HG02943 (cell line): ENCODE results near the gene KAZALD1.

Source experiments
- ATAC-seq: cut with Tn5 transposase; IDR thresholded peaks from one replicate; pipeline ENCODE4 v1.9.1; 2021; ENCODE audit warnings: mild to moderate bottlenecking, low read depth, moderate library complexity; ENCODE audit not compliant: unreplicated experiment

Gene KAZALD1

GRCh38 chr10:101061624-101062231 is at the start of gene KAZALD1:
Gene KAZALD1 (plus strand): TSS chr10:101061989. CDS start chr10:101062593, 604 bp downstream.
- no peak for ATAC-seq

GRCh38 chr10:101012525-101013364 is 49.0 kb upstream of the KAZALD1 start:
- peak; percentile 80 for ATAC-seq

GRCh38 chr10:101013365-101013825 is 48.4 kb upstream of the KAZALD1 start:
- no peak for ATAC-seq

- no peak for ATAC-seq
Observed at GRCh38 chr10:101014230-101014884, 47.4 kb upstream of the KAZALD1 start.

DNA sequence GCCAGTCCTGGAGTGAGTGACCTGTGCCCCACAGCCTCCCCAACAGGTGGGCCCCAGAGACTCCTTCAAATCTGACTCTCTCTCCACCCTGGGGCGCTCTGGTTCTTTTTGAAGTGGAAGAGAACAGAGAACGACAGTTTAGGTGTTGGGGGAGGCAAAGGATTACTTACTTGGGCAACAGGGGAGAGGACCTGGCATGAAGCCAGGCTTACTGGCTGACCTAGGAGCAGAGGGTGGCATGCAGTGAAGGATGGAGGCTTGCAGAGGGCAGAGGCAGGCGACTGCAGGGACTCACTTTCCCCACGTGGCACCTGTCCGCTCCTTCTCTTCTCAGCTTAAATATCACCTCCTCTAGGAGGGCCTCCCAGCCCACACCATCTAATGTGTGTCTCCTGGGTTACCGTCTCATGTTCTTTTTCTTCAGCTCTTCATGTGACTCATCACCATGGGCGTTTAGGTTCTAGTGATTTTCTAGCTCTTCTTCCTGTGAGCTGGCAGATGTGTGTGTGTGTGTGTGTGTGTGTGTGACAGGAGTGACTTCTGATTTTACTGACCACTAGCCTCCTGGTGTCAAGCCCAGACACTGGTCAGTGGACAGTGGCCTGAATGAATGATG is 46.7 kb upstream of the KAZALD1 start:
- ATAC-seq: no peak

GRCh38 chr10:101015582-101015973 is 46.2 kb upstream of the KAZALD1 start:
- no peak for ATAC-seq

- ATAC-seq: no peak
Observed at GRCh38 chr10:101016814-101017213, 45.0 kb upstream of the KAZALD1 start.

DNA sequence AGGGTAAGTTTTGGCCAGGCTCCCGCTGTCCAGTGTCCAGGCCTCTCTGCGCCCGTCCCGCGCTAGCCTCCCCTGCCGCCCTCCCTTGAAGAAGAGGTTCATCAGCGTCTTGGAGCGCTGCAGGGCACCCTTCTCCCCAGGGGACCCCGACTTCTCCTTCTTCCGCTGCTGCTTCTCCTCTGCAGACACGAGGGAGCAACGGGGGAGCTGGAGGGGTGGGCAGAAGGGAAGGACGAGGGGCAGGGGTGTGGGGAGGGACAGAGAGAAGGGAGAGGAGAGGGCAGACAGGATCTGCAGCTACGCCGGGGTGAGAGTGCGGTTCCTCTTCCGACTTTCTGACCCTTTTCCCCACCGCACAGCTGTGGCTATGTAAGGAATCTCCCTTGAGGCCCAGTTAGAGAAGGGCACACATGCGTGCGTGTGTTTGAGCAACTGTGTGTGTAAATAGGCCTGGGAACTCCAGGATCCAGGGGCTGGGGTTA is 43.6 kb upstream of the KAZALD1 start:
- ATAC-seq: no peak

DNA sequence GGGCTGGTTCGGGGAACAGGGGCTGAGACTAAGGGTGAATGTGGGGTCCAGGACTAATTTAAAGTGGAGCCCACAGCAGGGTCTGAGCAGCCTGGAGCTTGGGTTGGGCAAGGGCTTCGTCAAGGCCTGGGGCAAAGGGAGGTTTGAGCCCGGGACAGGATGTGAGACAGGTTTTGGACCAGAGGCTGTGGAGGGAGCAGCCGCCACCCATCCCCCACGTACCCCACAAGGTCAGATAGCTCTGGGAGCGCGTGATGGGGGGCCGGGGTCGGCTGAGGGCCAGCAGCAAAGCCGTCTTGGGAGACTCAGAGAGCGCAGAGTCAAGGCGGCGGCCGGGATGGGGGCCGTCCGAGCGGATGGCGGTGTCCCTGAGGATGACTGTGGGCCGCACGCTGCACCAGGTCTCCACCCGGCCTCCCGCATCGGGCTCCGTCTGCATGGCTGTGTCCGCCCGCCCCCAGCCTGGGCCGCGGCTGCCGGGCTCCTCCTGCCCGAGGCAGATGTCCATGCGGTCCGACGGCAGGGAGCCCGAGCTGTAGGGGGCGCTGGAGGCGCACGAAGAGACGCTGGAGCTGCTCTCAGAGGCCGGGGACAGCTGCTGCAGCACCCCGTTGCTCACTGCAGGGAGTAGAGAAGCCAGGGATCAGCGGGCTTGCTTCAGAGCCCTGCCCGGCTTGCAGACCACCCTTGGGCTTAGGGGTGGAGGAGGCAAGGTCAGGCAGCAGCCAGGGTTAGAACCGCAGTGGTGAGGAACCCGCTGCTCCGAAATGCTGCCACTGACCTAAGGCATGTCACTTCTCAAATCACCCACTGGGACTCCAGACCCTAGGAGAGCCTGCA is 43.0 kb upstream of the KAZALD1 start:
- ATAC-seq: no peak

DNA sequence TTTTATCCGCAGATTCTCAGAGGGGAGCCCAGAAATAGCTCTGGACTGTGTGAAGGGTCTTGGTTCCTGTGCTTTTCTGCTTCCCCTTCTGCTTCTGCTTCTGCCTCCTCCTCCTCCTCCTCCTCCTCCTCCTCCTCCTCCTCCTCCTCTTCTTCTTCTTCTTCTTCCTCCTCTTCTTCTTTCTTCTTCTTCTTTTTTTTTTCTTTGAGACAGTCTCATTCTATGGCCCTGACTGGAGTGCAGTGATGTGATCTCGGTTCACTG is 42.4 kb upstream of the KAZALD1 start:
- no peak for ATAC-seq

DNA sequence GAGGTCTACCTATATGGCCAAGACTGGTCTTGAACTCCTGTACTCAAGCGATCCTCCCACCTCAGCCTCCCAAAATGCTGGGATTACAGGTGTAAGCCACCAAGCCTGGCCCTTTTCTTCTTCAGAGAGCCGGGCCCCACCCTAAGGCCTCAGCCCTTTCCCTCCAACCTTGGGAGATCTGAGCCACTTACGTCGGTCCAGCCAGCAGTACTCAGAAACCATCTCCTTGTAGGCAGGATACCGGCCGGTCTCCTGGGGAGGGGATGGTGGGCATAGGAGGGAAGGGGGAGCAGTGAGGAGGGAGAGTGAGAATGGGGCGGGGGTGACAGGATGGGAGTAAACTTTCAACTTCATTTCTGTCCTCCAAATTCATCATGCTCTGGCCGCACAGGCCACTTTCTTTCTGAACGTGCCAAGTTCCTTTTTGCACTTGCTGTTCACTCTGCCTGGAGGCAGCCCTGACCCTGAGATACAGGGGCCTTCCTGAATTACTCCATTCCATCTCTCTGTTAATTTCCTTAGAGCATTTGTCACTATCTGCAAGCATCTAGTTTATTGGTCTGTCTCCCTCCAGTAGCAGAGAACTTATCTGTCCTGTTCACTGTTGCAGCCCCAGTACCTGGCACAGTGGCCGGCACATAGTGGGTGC is 41.2 kb upstream of the KAZALD1 start:
- ATAC-seq: no peak

DNA sequence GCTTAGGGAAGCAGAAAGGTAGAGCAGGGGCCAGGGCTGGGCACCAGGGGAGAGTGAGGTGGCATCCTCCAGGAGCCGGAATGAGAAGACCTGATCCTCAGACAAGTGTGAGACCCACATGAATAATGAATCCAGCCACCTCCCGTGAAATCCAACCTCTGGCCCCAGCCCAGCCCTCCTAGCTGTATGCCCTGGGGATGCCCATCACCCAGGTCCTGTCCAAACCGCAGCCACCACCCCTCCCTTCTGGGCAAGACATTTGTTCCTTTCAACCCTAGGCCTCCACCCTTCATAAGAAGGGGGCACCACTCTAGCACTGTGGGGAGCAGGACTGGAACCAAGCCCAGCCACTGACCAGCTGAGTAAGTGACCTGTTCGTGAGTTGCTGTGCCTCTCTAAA is 40.5 kb upstream of the KAZALD1 start:
- ATAC-seq: no peak

- no peak for ATAC-seq
Observed at GRCh38 chr10:101021692-101022251, 40.0 kb upstream of the KAZALD1 start.

DNA sequence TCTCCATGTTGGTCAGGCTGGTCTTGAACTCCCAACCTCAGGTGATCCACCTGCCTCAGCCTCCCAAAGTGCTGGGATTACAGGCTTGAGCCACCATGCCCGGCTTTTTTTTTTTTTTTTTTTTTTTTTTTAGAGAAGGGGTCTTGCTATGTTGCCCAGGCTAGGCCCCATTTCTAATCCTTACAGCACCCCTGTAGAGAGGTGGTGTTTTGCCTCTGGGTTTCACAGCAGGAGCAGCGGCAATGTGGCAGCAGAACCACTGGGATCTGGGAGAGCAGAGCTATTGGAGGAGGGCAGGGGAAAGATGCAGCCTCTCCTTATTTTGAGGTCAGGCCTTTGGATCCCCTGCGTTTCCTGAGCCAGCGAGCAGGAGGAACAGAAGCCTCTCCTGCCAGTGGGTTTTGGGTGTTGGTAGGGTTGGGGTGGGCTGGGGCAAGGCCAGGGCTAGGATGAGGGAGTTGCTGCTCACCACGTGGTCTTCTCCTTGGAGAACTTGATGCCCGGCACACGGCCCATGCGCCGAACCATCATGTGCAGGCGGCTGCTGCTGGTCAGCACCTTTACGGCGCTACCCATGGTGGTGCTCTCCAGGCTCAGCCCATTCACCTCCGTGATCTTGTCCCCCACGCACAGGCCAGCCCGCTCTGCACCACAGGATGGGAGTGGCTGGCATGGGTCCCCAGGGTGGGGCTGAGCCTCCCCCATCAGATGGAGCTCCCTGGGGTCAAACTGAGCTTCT is 38.7 kb upstream of the KAZALD1 start:
- no peak for ATAC-seq

DNA sequence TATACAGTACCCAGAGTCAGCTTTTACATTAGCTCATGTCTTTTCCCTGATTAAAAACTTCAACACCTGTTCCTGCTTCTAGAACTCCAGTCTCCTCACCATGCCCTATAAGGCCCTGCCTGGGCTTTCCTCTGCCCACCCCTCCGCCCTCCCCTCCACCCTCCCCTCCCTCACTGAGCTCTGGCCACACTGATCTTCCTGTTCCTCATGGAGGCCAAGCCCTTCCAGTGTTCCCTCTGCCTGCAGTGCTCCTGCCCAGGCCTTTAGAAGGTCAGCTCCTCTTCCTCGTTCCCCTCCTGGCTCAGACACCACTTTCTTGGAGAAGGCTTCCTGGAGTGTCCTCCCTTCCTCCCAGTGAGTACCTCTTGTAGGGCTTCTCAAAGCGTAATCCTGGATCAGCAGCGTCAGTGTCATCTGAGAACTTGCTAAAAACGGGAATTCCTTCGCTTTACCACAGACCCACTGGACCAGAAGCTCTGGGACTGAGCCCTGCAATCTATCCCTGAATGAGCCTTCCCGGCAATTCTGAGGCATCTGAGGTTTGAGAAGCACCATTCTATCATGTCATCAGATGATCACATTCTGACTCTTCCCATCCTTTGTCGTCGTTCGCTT is 34.6 kb upstream of the KAZALD1 start:
- ATAC-seq: no peak

DNA sequence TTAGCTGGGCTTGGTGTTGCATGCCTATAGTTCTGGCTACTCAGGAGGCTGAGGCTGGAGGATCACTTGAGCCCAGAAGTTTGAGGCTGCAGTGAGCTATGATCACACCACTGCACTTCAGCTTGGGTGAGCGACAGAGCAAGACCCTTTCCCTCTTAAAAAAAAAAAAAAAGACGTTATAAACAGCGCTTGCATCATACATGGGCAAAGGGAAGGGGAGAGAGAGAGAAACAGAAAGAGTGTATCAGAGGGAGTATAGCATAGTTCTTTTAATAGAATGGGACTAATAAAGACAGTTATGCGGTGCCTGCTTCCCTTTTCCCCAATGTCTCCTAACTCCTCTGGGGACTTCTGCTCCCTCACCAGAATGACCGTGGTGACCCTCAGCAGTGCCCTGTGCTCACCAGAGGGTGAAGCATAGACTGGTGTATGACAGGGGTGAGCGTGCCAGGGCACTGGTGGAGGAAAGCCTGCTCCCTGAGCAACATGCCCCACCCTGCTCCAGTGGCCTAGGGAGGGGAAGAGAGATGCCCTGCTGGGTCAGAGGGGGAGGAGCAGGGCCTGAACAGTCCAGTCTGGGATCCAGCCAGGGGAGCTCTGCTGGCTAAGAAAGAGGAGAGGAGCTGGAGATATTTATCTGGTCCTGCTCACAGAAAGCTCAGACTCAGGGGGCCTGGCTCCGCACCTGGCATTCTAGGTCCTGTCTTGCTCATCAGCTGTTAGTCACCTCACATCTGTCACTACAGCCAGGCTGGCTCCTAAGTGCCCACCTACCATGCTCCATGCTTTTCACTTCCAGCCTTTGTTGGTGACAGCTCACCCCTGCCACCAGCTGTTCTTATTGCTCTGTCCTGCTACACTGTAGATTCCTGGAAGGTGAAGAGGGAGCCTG is 33.1 kb upstream of the KAZALD1 start:
- no peak for ATAC-seq

- ATAC-seq: no peak
Observed at GRCh38 chr10:101029520-101030295, 32.1 kb upstream of the KAZALD1 start.
